Breast epithelium (tissue), 3 donors: ENCODE results near the gene SCYGR1.
"Not testable (repeated sequence)": the region's sequence is repeated elsewhere in the genome, so short reads cannot be mapped to it uniquely, and the experiment has no call there.

Experiments
- CTCF ChIP-seq, 3 donors: fragments of 450-650 bp; IDR thresholded peaks; one replicate each; pipeline ENCODE4 v1.5.1; 2016 to 2017; ENCODE audit warnings: antibody characterized with exemption in 3 of 3, mild to moderate bottlenecking in 3 of 3, moderate library complexity in 3 of 3
- POLR2A ChIP-seq: fragments of 450-650 bp; IDR thresholded peaks from one replicate; pipeline ENCODE4 v1.6.1; 2016; ENCODE audit warnings: antibody characterized with exemption, mild to moderate bottlenecking, moderate library complexity

- not testable (repeated sequence) for TF ChIP-seq CTCF (IDR thresholded peaks at IDR 0.05); POLR2A
Observed at GRCh38 chr2:227387583-227387982, at the start of gene SCYGR1.
